Gastroesophageal sphincter (tissue), 4 donors: ENCODE data around the gene EPOP. TPM values are rescaled to one million over a fixed set of nuclear protein-coding genes. Genes with fewer than 3 reads are reported as not detected.

Experiments
- ATAC-seq: fragments of 150-250 bp; one replicate; pipeline ENCODE4 v1.9.1; 2016; ENCODE audit warnings: mild to moderate bottlenecking, moderate library complexity
- H3K27ac ChIP-seq, 4 donors: fragments of 200-600 bp; sonication (generic) in 3 of 4; 1 replicate in 3 of 4; 2 replicates in 1 of 4; pipeline ENCODE4 v1.5.1; 2016 to 2019
- H3K27me3 ChIP-seq: fragments of 200-600 bp; sonication (generic); one replicate; pipeline ENCODE4 v1.5.1; 2019
- H3K36me3 ChIP-seq, 2 donors: fragments of 200-600 bp; sonication (generic); one replicate each; pipeline ENCODE4 v1.5.1; 2019; ENCODE audit warnings: control low read depth in 1 of 2
- H3K4me1 ChIP-seq, 3 donors: fragments of 200-600 bp; sonication (generic); 1 replicate in 2 of 3; 2 replicates in 1 of 3; pipeline ENCODE4 v1.5.1; 2016 to 2019; ENCODE audit warnings: control low read depth in 2 of 3
- H3K4me3 ChIP-seq, 2 donors: fragments of 200-600 bp; sonication (generic); one replicate each; pipeline ENCODE4 v1.5.1; 2019; ENCODE audit warnings: mild to moderate bottlenecking in 1 of 2, moderate library complexity in 1 of 2
- H3K9me3 ChIP-seq, 3 donors: fragments of 200-600 bp; sonication (generic); one replicate each; pipeline ENCODE4 v1.5.1; 2017 to 2019; ENCODE audit warnings: control low read depth in 2 of 3
- CTCF ChIP-seq, 4 experiments: fragments of 200-600 bp in 2 of 4; fragments of 450-650 bp in 2 of 4; sonication (generic) in 1 of 4; IDR thresholded peaks; one replicate each; pipeline ENCODE4 v1.5.1; 2017 to 2019; ENCODE audit warnings: antibody characterized with exemption in 4 of 4, mild to moderate bottlenecking in 2 of 4, moderate library complexity in 2 of 4
- EP300 ChIP-seq: sonication (generic); formaldehyde crosslinking; IDR thresholded peaks from one replicate; pipeline ENCODE4 v1.6.1; 2017; ENCODE audit warnings: antibody characterized with exemption, mild to moderate bottlenecking
- POLR2A ChIP-seq, 2 donors: fragments of 450-650 bp; IDR thresholded peaks; one replicate each; pipeline ENCODE4 v1.6.1; 2017; ENCODE audit warnings: antibody characterized with exemption in 2 of 2, mild to moderate bottlenecking in 2 of 2, moderate library complexity in 1 of 2
- POLR2AphosphoS5 ChIP-seq: sonication (generic); formaldehyde crosslinking; IDR thresholded peaks from one replicate; pipeline ENCODE4 v1.6.1; 2017; ENCODE audit warnings: antibody characterized with exemption
- WGBS, 2 donors: methylation state at CpG; one replicate each; pipeline ENCODE4 v1.1.5; 2018; ENCODE audit warnings: low coverage in 1 of 2; 5-methylcytosine and 5-hydroxymethylcytosine counted together
- total RNA-seq, 4 donors: library from RNA; depleted of rRNA; stranded (reverse); fragments of >200 nt; gene quantifications; one replicate each; pipeline ENCODE4 v1.1.0, GENCODE V29; 2016

The EPOP gene
- total RNA-seq, 4 donors from 2014 or later: 0.31 to 3.5 (median 1.5) TPM

GRCh38 chr17:38713456-38714075 is 38.8 kb upstream of the EPOP start:
- 66 to 70% methylated on average over 2 to 9 of the region's 11 CpGs for WGBS, 2 donors
- no peak overlapping the region for H3K27ac ChIP-seq

GRCh38 chr17:38712593-38712992 is 37.8 kb upstream of the EPOP start:
- Histone ChIP-seq H3K9me3 (no peaks in the 10 kb centered on the region), H3K27me3 (no peaks in the 10 kb centered on the region), H3K27ac (no peak overlapping the region), H3K4me3 (no peak overlapping the region), H3K36me3 (peaks cover 0 to 100% of the 10 kb centered on the region in 2 donors), H3K4me1 (peaks cover 0 to 32% (median 0%) of the 10 kb centered on the region in 3 donors)
- TF ChIP-seq POLR2AphosphoS5 (no peak), CTCF (IDR thresholded peaks at IDR 0.05) (no peak), POLR2A (IDR thresholded peaks at IDR 0.05) (no peak)
- ATAC-seq: no peak
- no CpG with 5 or more reads among the region's 10 CpGs for WGBS, 2 donors

More at GRCh38 chr17:38713456-38714075, 38.8 kb upstream of the EPOP start:
- TF ChIP-seq CTCF (IDR thresholded peaks at IDR 0.05): no peak
- no peak for TF ChIP-seq EP300
- TF ChIP-seq POLR2A (IDR thresholded peaks at IDR 0.05): no peak
- TF ChIP-seq POLR2AphosphoS5: no peak
- Histone ChIP-seq H3K36me3 (peaks cover 0 to 100% of the 10 kb centered on the region in 2 donors), H3K4me3 (no peak overlapping the region), H3K9me3 (no peaks in the 10 kb centered on the region), H3K27me3 (no peaks in the 10 kb centered on the region), H3K4me1 (peaks cover 0 to 23% (median 0%) of the 10 kb centered on the region in 3 donors)
- ATAC-seq: no peak

GRCh38 chr17:38711792-38712571 is 37.2 kb upstream of the EPOP start:
- H3K4me3 ChIP-seq: no peak overlapping the region
- no peak for TF ChIP-seq POLR2A (IDR thresholded peaks at IDR 0.05)
- no peak for TF ChIP-seq CTCF (IDR thresholded peaks at IDR 0.05)
- TF ChIP-seq EP300: no peak
- no peak for TF ChIP-seq POLR2AphosphoS5
- H3K36me3 ChIP-seq: peaks cover 0 to 97% of the 10 kb centered on the region in 2 donors
- H3K4me1 ChIP-seq: peaks cover 0 to 38% (median 6%) of the 10 kb centered on the region in 3 donors
- no peaks in the 10 kb centered on the region for H3K9me3 ChIP-seq
- ATAC-seq: no peak
- H3K27me3 ChIP-seq: no peaks in the 10 kb centered on the region
- H3K27ac ChIP-seq: no peak overlapping the region
- 27 to 70% methylated on average over 3 to 5 of the region's 26 CpGs for WGBS, 2 donors

GRCh38 chr17:38710985-38711384 is 36.2 kb upstream of the EPOP start:
- TF ChIP-seq EP300 (no peak), POLR2A (IDR thresholded peaks at IDR 0.05) (no peak), CTCF (IDR thresholded peaks at IDR 0.05) (no peak), POLR2AphosphoS5 (no peak)
- WGBS, 2 donors: 83% methylated on average over 3 of the region's 5 CpGs; no CpG with 5 or more reads in 1 of the 2 donors
- peaks cover 0 to 46% (median 9%) of the 10 kb centered on the region in 3 donors for H3K4me1 ChIP-seq

More at GRCh38 chr17:38710985-38711384, 36.2 kb upstream of the EPOP start:
- Histone ChIP-seq H3K27ac (no peak overlapping the region), H3K4me3 (no peak overlapping the region), H3K9me3 (no peaks in the 10 kb centered on the region), H3K36me3 (peaks cover 0 to 87% of the 10 kb centered on the region in 2 donors), H3K27me3 (no peaks in the 10 kb centered on the region)
- ATAC-seq: no peak
